ENCODE measurements around the gene CPA4.

Gene CPA4

GRCh38 chr7:130268463-130269317 is 24.3 kb upstream of the CPA4 start:
- no peak overlapping the region for H3K9ac ChIP-seq (ENCODE audit: low read length)
- H3K4me1 ChIP-seq (ENCODE audit: control insufficient read depth, insufficient read depth, low read length) = peaks cover 6% of the 10 kb centered on the region
- no peak overlapping the region for H3K4me3 ChIP-seq (ENCODE audit: low read length)
- H3K36me3 ChIP-seq (ENCODE audit: control insufficient read depth, insufficient read depth, low read length) = no peaks in the 10 kb centered on the region
- H3K27me3 ChIP-seq (ENCODE audit: control insufficient read depth, insufficient read depth, low read length) = no peaks in the 10 kb centered on the region
- H3K27ac ChIP-seq (ENCODE audit: low read depth, low read length) = no peak overlapping the region

GRCh38 chr7:130269318-130269694 is 23.7 kb upstream of the CPA4 start:
- Histone ChIP-seq H3K27ac (ENCODE audit: low read depth, low read length) (no peak overlapping the region), H3K9ac (ENCODE audit: low read length) (no peak overlapping the region)

GRCh38 chr7:130270947-130271800 is 21.8 kb upstream of the CPA4 start:
- no peak overlapping the region for H3K27ac ChIP-seq (ENCODE audit: low read depth, low read length)
- no peak overlapping the region for H3K9ac ChIP-seq (ENCODE audit: low read length)
- no peak overlapping the region for H3K4me3 ChIP-seq (ENCODE audit: low read length)
- no peaks in the 10 kb centered on the region for H3K36me3 ChIP-seq (ENCODE audit: control insufficient read depth, insufficient read depth, low read length)
- H3K4me1 ChIP-seq (ENCODE audit: control insufficient read depth, insufficient read depth, low read length) = peaks cover 17% of the 10 kb centered on the region
- H3K27me3 ChIP-seq (ENCODE audit: control insufficient read depth, insufficient read depth, low read length) = no peaks in the 10 kb centered on the region

More at GRCh38 chr7:130269318-130269694, 23.7 kb upstream of the CPA4 start:
- Histone ChIP-seq H3K27me3 (ENCODE audit: control insufficient read depth, insufficient read depth, low read length) (no peaks in the 10 kb centered on the region), H3K4me3 (ENCODE audit: low read length) (no peak overlapping the region), H3K4me1 (ENCODE audit: control insufficient read depth, insufficient read depth, low read length) (peaks cover 11% of the 10 kb centered on the region), H3K36me3 (ENCODE audit: control insufficient read depth, insufficient read depth, low read length) (no peaks in the 10 kb centered on the region)

GRCh38 chr7:130272381-130273080 is 20.4 kb upstream of the CPA4 start:
- Histone ChIP-seq H3K36me3 (ENCODE audit: control insufficient read depth, insufficient read depth, low read length) (no peaks in the 10 kb centered on the region), H3K9ac (ENCODE audit: low read length) (no peak overlapping the region), H3K27me3 (ENCODE audit: control insufficient read depth, insufficient read depth, low read length) (no peaks in the 10 kb centered on the region), H3K27ac (ENCODE audit: low read depth, low read length) (peak overlapping the region; percentile 37), H3K4me1 (ENCODE audit: control insufficient read depth, insufficient read depth, low read length) (peaks cover 17% of the 10 kb centered on the region), H3K4me3 (ENCODE audit: low read length) (peak overlapping the region; percentile 50)

GRCh38 chr7:130273081-130273932 is 19.7 kb upstream of the CPA4 start:
- H3K4me3 ChIP-seq (ENCODE audit: low read length) = peak overlapping the region; percentile 50
- no peaks in the 10 kb centered on the region for H3K36me3 ChIP-seq (ENCODE audit: control insufficient read depth, insufficient read depth, low read length)
- H3K27me3 ChIP-seq (ENCODE audit: control insufficient read depth, insufficient read depth, low read length) = no peaks in the 10 kb centered on the region
- no peak overlapping the region for H3K9ac ChIP-seq (ENCODE audit: low read length)
- H3K27ac ChIP-seq (ENCODE audit: low read depth, low read length) = peak overlapping the region; percentile 50
- peaks cover 17% of the 10 kb centered on the region for H3K4me1 ChIP-seq (ENCODE audit: control insufficient read depth, insufficient read depth, low read length)

- H3K27me3 ChIP-seq (ENCODE audit: control insufficient read depth, insufficient read depth, low read length) = no peaks in the 10 kb centered on the region
- H3K9ac ChIP-seq (ENCODE audit: low read length) = no peak overlapping the region
- peak overlapping the region; percentile 2 for H3K4me3 ChIP-seq (ENCODE audit: low read length)
- H3K27ac ChIP-seq (ENCODE audit: low read depth, low read length) = peak overlapping the region; percentile 50
- no peaks in the 10 kb centered on the region for H3K36me3 ChIP-seq (ENCODE audit: control insufficient read depth, insufficient read depth, low read length)
- H3K4me1 ChIP-seq (ENCODE audit: control insufficient read depth, insufficient read depth, low read length) = peaks cover 17% of the 10 kb centered on the region
These were observed 19.1 kb upstream of the CPA4 start for GRCh38 chr7:130273933-130274255.

- Histone ChIP-seq H3K4me1 (ENCODE audit: control insufficient read depth, insufficient read depth, low read length) (peaks cover 17% of the 10 kb centered on the region), H3K27me3 (ENCODE audit: control insufficient read depth, insufficient read depth, low read length) (no peaks in the 10 kb centered on the region), H3K9ac (ENCODE audit: low read length) (no peak overlapping the region), H3K36me3 (ENCODE audit: control insufficient read depth, insufficient read depth, low read length) (no peaks in the 10 kb centered on the region), H3K4me3 (ENCODE audit: low read length) (peak overlapping the region; percentile 2), H3K27ac (ENCODE audit: low read depth, low read length) (peak overlapping the region; percentile 50)
These were observed 18.7 kb upstream of the CPA4 start for GRCh38 chr7:130274296-130274695.

GRCh38 chr7:130274983-130275591 is 17.9 kb upstream of the CPA4 start:
- H3K4me3 ChIP-seq (ENCODE audit: low read length) = peak overlapping the region; percentile 26
- no peaks in the 10 kb centered on the region for H3K27me3 ChIP-seq (ENCODE audit: control insufficient read depth, insufficient read depth, low read length)
- no peak overlapping the region for H3K9ac ChIP-seq (ENCODE audit: low read length)
- peaks cover 17% of the 10 kb centered on the region for H3K4me1 ChIP-seq (ENCODE audit: control insufficient read depth, insufficient read depth, low read length)
- peak overlapping the region; percentile 39 for H3K27ac ChIP-seq (ENCODE audit: low read depth, low read length)
- no peaks in the 10 kb centered on the region for H3K36me3 ChIP-seq (ENCODE audit: control insufficient read depth, insufficient read depth, low read length)

- H3K9ac ChIP-seq (ENCODE audit: low read length) = no peak overlapping the region
- H3K27ac ChIP-seq (ENCODE audit: low read depth, low read length) = no peak overlapping the region
- H3K4me1 ChIP-seq (ENCODE audit: control insufficient read depth, insufficient read depth, low read length) = peaks cover 17% of the 10 kb centered on the region
- no peaks in the 10 kb centered on the region for H3K36me3 ChIP-seq (ENCODE audit: control insufficient read depth, insufficient read depth, low read length)
- no peaks in the 10 kb centered on the region for H3K27me3 ChIP-seq (ENCODE audit: control insufficient read depth, insufficient read depth, low read length)
- no peak overlapping the region for H3K4me3 ChIP-seq (ENCODE audit: low read length)
These were observed 17.1 kb upstream of the CPA4 start for GRCh38 chr7:130275826-130276297.

- no peak overlapping the region for H3K9ac ChIP-seq (ENCODE audit: low read length)
- H3K4me3 ChIP-seq (ENCODE audit: low read length) = no peak overlapping the region
- H3K27ac ChIP-seq (ENCODE audit: low read depth, low read length) = no peak overlapping the region
- peaks cover 17% of the 10 kb centered on the region for H3K4me1 ChIP-seq (ENCODE audit: control insufficient read depth, insufficient read depth, low read length)
- H3K36me3 ChIP-seq (ENCODE audit: control insufficient read depth, insufficient read depth, low read length) = no peaks in the 10 kb centered on the region
- no peaks in the 10 kb centered on the region for H3K27me3 ChIP-seq (ENCODE audit: control insufficient read depth, insufficient read depth, low read length)
These were observed 15.9 kb upstream of the CPA4 start for GRCh38 chr7:130276796-130277762.

Measured in rectal smooth muscle tissue (tissue), 1 donor.